Measurements from ENCODE around the gene RPL21.

Gene RPL21

GRCh38 chr13:27251166-27252091 lies at the start of gene RPL21:
Gene RPL21, plus strand, starts transcription at chr13:27251558. Its CDS starts 2,219 bp downstream, at chr13:27253777.
- no peak for TF ChIP-seq GATA2 (IDR thresholded peaks at IDR 0.05; ENCODE audit: low read depth, low read length)
- TF ChIP-seq GATA3 (IDR thresholded peaks at IDR 0.05; ENCODE audit: low read depth, low read length): no peak

- no peak for TF ChIP-seq GATA2 (IDR thresholded peaks at IDR 0.05; ENCODE audit: low read depth, low read length)
- no peak for TF ChIP-seq GATA3 (IDR thresholded peaks at IDR 0.05; ENCODE audit: low read depth, low read length)
These were observed 49.7 kb upstream of the RPL21 start for GRCh38 chr13:27201661-27202060.

GRCh38 chr13:27203186-27203585 lies 48.2 kb upstream of the RPL21 start:
- TF ChIP-seq GATA2 (IDR thresholded peaks at IDR 0.05; ENCODE audit: low read depth, low read length) (no peak), GATA3 (IDR thresholded peaks at IDR 0.05; ENCODE audit: low read depth, low read length) (no peak)

- TF ChIP-seq GATA2 (IDR thresholded peaks at IDR 0.05; ENCODE audit: low read depth, low read length): no peak
- TF ChIP-seq GATA3 (IDR thresholded peaks at IDR 0.05; ENCODE audit: low read depth, low read length): no peak
These were observed 47.5 kb upstream of the RPL21 start for GRCh38 chr13:27203854-27204253.

GRCh38 chr13:27208514-27208913 lies 42.8 kb upstream of the RPL21 start:
- no peak for TF ChIP-seq GATA3 (IDR thresholded peaks at IDR 0.05; ENCODE audit: low read depth, low read length)
- TF ChIP-seq GATA2 (IDR thresholded peaks at IDR 0.05; ENCODE audit: low read depth, low read length): no peak

- TF ChIP-seq GATA2 (IDR thresholded peaks at IDR 0.05; ENCODE audit: low read depth, low read length) (no peak), GATA3 (IDR thresholded peaks at IDR 0.05; ENCODE audit: low read depth, low read length) (no peak)
These were observed 40.1 kb upstream of the RPL21 start for GRCh38 chr13:27211271-27211670.

- no peak for TF ChIP-seq GATA3 (IDR thresholded peaks at IDR 0.05; ENCODE audit: low read depth, low read length)
- no peak for TF ChIP-seq GATA2 (IDR thresholded peaks at IDR 0.05; ENCODE audit: low read depth, low read length)
These were observed 39.5 kb upstream of the RPL21 start for GRCh38 chr13:27211771-27212364.

- TF ChIP-seq GATA3 (IDR thresholded peaks at IDR 0.05; ENCODE audit: low read depth, low read length): no peak
- no peak for TF ChIP-seq GATA2 (IDR thresholded peaks at IDR 0.05; ENCODE audit: low read depth, low read length)
These were observed 31.7 kb upstream of the RPL21 start for GRCh38 chr13:27219611-27220010.

GRCh38 chr13:27226991-27227390 lies 24.4 kb upstream of the RPL21 start:
- no peak for TF ChIP-seq GATA2 (IDR thresholded peaks at IDR 0.05; ENCODE audit: low read depth, low read length)
- no peak for TF ChIP-seq GATA3 (IDR thresholded peaks at IDR 0.05; ENCODE audit: low read depth, low read length)

GRCh38 chr13:27228131-27228530 lies 23.2 kb upstream of the RPL21 start:
- TF ChIP-seq GATA3 (IDR thresholded peaks at IDR 0.05; ENCODE audit: low read depth, low read length) (no peak), GATA2 (IDR thresholded peaks at IDR 0.05; ENCODE audit: low read depth, low read length) (no peak)

- no peak for TF ChIP-seq GATA2 (IDR thresholded peaks at IDR 0.05; ENCODE audit: low read depth, low read length)
- no peak for TF ChIP-seq GATA3 (IDR thresholded peaks at IDR 0.05; ENCODE audit: low read depth, low read length)
These were observed 21.7 kb upstream of the RPL21 start for GRCh38 chr13:27229642-27230041.

- TF ChIP-seq GATA2 (IDR thresholded peaks at IDR 0.05; ENCODE audit: low read depth, low read length) (no peak), GATA3 (IDR thresholded peaks at IDR 0.05; ENCODE audit: low read depth, low read length) (no peak)
These were observed 17.4 kb upstream of the RPL21 start for GRCh38 chr13:27233964-27234363.

GRCh38 chr13:27236478-27236877 lies 14.9 kb upstream of the RPL21 start:
- no peak for TF ChIP-seq GATA3 (IDR thresholded peaks at IDR 0.05; ENCODE audit: low read depth, low read length)
- TF ChIP-seq GATA2 (IDR thresholded peaks at IDR 0.05; ENCODE audit: low read depth, low read length): no peak

GRCh38 chr13:27242702-27243101 lies 8.7 kb upstream of the RPL21 start:
- TF ChIP-seq GATA2 (IDR thresholded peaks at IDR 0.05; ENCODE audit: low read depth, low read length): no peak
- no peak for TF ChIP-seq GATA3 (IDR thresholded peaks at IDR 0.05; ENCODE audit: low read depth, low read length)

GRCh38 chr13:27245610-27246009 lies 5.7 kb upstream of the RPL21 start:
- TF ChIP-seq GATA3 (IDR thresholded peaks at IDR 0.05; ENCODE audit: low read depth, low read length) (no peak), GATA2 (IDR thresholded peaks at IDR 0.05; ENCODE audit: low read depth, low read length) (no peak)

All from SH-SY5Y (cell line).